ENCODE measurements around the gene LPAR3. TPM values are rescaled to one million over a fixed set of nuclear protein-coding genes. Genes with fewer than 3 reads are reported as not detected.

LPAR3 gene
- total RNA-seq, 1 donor from 2014 or later, result 3.6 TPM

DNA sequence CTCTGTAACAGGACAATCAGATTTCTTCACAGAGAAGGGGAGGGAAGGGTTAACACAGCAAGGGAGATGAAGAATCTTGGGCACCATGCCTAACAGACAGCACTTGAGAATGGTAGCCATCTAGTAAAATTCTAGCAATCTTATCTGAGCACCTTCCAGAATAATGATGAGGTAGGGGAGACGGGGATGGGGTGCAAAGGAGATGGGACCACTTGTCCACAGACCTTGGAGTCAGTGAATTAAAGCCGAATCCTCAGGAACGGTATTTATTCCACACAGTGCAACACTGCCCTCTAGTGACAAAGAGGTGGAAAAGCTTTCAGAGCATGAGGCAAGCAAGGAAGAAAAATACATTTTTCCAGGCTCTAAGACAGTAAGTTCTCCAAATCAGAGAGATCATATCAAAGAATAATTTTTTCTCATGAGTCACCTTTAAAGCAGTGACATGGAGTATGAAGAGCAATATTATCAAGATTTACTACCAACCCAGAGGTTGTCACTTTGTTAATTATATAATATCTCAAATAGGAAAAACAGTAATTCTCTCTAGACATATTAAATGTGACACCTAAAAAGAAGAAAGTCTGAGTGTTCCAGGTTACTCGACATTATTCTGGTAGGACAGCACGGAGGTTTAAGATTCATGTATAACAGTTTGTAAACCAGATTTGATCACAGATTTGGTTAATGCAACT lies 43.3 kb upstream of the LPAR3 start:
- Histone ChIP-seq H3K4me1 (peaks cover 4% of the 10 kb centered on the region), H3K36me3 (no peaks in the 10 kb centered on the region), H3K4me3 (no peak overlapping the region), H3K27ac (no peak overlapping the region), H3K27me3 (no peaks in the 10 kb centered on the region), H3K9me3 (no peaks in the 10 kb centered on the region)
- TF ChIP-seq, protein P1, sequence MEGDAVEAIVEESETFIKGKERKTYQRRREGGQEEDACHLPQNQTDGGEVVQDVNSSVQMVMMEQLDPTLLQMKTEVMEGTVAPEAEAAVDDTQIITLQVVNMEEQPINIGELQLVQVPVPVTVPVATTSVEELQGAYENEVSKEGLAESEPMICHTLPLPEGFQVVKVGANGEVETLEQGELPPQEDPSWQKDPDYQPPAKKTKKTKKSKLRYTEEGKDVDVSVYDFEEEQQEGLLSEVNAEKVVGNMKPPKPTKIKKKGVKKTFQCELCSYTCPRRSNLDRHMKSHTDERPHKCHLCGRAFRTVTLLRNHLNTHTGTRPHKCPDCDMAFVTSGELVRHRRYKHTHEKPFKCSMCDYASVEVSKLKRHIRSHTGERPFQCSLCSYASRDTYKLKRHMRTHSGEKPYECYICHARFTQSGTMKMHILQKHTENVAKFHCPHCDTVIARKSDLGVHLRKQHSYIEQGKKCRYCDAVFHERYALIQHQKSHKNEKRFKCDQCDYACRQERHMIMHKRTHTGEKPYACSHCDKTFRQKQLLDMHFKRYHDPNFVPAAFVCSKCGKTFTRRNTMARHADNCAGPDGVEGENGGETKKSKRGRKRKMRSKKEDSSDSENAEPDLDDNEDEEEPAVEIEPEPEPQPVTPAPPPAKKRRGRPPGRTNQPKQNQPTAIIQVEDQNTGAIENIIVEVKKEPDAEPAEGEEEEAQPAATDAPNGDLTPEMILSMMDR (IDR thresholded peaks at IDR 0.05), result peak; percentile 91
- ATAC-seq (peak; percentile 94), DNase-seq (no peak)
- intact Hi-C loops (cut with DNase I), result no loop called here

DNA sequence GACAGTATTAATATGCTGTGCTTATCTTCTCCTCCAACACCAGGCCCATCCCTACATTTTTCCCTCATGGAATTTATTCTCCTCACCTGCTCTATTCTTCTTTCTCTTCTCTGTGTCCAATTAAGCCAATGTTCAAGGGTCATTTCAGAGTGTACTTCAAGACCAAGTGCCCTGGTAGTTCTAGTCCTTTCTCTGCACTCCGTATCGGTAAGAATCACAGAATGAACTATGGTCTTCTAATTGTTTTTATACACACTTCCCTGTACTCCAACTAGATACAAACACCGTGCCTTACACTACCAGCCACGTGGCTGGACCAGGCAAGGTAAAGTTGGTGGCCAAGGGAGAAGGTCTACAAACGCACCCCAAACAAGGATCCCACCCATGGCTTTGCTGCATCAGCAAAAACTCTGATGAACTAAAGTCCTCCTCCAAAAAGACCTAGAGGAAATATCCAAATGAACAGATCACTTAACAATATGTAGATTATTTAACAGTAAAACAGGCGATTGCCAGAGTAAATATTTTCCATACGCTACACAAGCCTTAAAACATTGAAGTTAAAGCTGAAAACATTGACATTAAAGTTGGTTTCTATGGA lies 40.1 kb upstream of the LPAR3 start:
- intact Hi-C loops (cut with DNase I), result no loop called here
- ATAC-seq, result no peak
- H3K36me3 ChIP-seq, result no peaks in the 10 kb centered on the region

GRCh38 chr1:84930831-84931230 lies 37.8 kb upstream of the LPAR3 start:
- Histone ChIP-seq H3K9me3 (no peaks in the 10 kb centered on the region), H3K4me1 (peaks cover under 1% of the 10 kb centered on the region), H3K4me3 (no peak overlapping the region), H3K36me3 (no peaks in the 10 kb centered on the region), H3K27ac (no peak overlapping the region), H3K27me3 (no peaks in the 10 kb centered on the region)
- intact Hi-C loops (cut with DNase I), result no loop called here
- ATAC-seq (no peak), DNase-seq (no peak)
- TF ChIP-seq, protein P1 (IDR thresholded peaks at IDR 0.05), result no peak

More for the DNA sequence above, 40.1 kb upstream of the LPAR3 start:
- DNase-seq, result no peak
- Histone ChIP-seq H3K4me3 (no peak overlapping the region), H3K27me3 (no peaks in the 10 kb centered on the region), H3K9me3 (no peaks in the 10 kb centered on the region), H3K4me1 (peaks cover 4% of the 10 kb centered on the region), H3K27ac (no peak overlapping the region)
- TF ChIP-seq, protein P1 (IDR thresholded peaks at IDR 0.05), result no peak

- intact Hi-C loops (cut with DNase I), result no loop called here
Observed at GRCh38 chr1:84930329-84930728, 37.3 kb upstream of the LPAR3 start.

GRCh38 chr1:84929581-84929980 lies 36.6 kb upstream of the LPAR3 start:
- H3K4me3 ChIP-seq, result no peak overlapping the region
- DNase-seq (no peak), ATAC-seq (no peak)
- TF ChIP-seq, protein P1 (IDR thresholded peaks at IDR 0.05), result no peak
- H3K27ac ChIP-seq, result no peak overlapping the region
- no peaks in the 10 kb centered on the region for H3K36me3 ChIP-seq
- intact Hi-C loops (cut with DNase I), result no loop called here
- H3K27me3 ChIP-seq, result no peaks in the 10 kb centered on the region
- no peaks in the 10 kb centered on the region for H3K4me1 ChIP-seq
- H3K9me3 ChIP-seq, result no peaks in the 10 kb centered on the region

More at GRCh38 chr1:84930329-84930728, 37.3 kb upstream of the LPAR3 start:
- no peak overlapping the region for H3K4me3 ChIP-seq
- ATAC-seq (no peak), DNase-seq (no peak)
- no peaks in the 10 kb centered on the region for H3K4me1 ChIP-seq
- H3K27ac ChIP-seq, result no peak overlapping the region
- H3K27me3 ChIP-seq, result no peaks in the 10 kb centered on the region
- H3K36me3 ChIP-seq, result no peaks in the 10 kb centered on the region
- no peaks in the 10 kb centered on the region for H3K9me3 ChIP-seq
- TF ChIP-seq, protein P1 (IDR thresholded peaks at IDR 0.05), result no peak
